HCT116 (cell line): ENCODE results near the gene DCTN2. TPM values are rescaled to one million over a fixed set of nuclear protein-coding genes. Genes with fewer than 3 reads are reported as not detected.
A peak's percentile ranks its signal among the peaks of the same experiment; 100 is the strongest.

Experiments
- ATAC-seq: fragments of 200-7000 bp; cut with Tn5 transposase; 2 replicates; pipeline ENCODE4 v1.9.1; 2020; ENCODE audit warnings: mild to moderate bottlenecking, moderate library complexity
- BruUV-seq: library from RNA; stranded (reverse); fragments of 400-500 nt; replicated peaks from 2 replicates; lab custom pipeline; 2021; lab: Mats Ljungman, UMichigan
- CTCF ChIA-PET: fragments of 300-600 bp; sonication (Branson Sonifier 250); formaldehyde crosslinking; loops from one replicate; lab custom pipeline; 2021; ENCODE audit warnings: antibody characterized with exemption; lab: Charles Lee
- POLR2A ChIA-PET: fragments of 300-600, 350-600 bp; sonication (Branson Sonifier 250); formaldehyde crosslinking; loops from one replicate; lab custom pipeline; 2021; ENCODE audit warnings: antibody characterized with exemption; lab: Charles Lee
- RAD21 ChIA-PET, 2 experiments: fragments of 300-600 bp; sonication (Branson Sonifier 250); formaldehyde crosslinking; loops; one replicate each; lab custom pipeline; 2023; ENCODE audit warnings: low total read pairs in 2 of 2; ENCODE audit not compliant: uncharacterized antibody in 2 of 2, unreplicated experiment in 2 of 2, low non-redundant PET in 1 of 2; lab: Charles Lee
- DNase-seq: peaks from one replicate; pipeline ENCODE4 v3.0.0-alpha.2; 2010; ENCODE audit warnings: low read depth, low spot score
- H2AFZ ChIP-seq: fragments of 200-600 bp; shearing (Covaris generic), sonication (generic); 2 replicates; pipeline ENCODE4 v1.6.1; 2017; ENCODE audit warnings: low read depth, mixed run types, mixed read lengths, antibody characterized with exemption, low read length; ENCODE audit not compliant: poor library complexity, severe bottlenecking
- H3K27ac ChIP-seq: 2 replicates; pipeline ENCODE4 v1.5.1; 2012; ENCODE audit warnings: low read depth, low read length
- H3K27me3 ChIP-seq: fragments of 200-600 bp; sonication (generic); 2 replicates; pipeline ENCODE4 v1.6.1; 2016; ENCODE audit warnings: mixed run types, low read length, mixed read lengths; ENCODE audit not compliant: insufficient read depth
- H3K36me3 ChIP-seq, 2 experiments: fragments of 200-500 bp in 1 of 2; fragments of 200-600 bp in 1 of 2; sonication (Bioruptor generic) in 1 of 2; sonication (generic) in 1 of 2; 2 replicates each; pipeline versions ENCODE4 v1.5.1 to v1.6.1; 2014 to 2016; ENCODE audit warnings: low read length in 2 of 2, inconsistent platforms in 1 of 2, mixed read lengths in 1 of 2, mixed run types in 1 of 2; ENCODE audit not compliant: insufficient read depth in 2 of 2, control insufficient read depth in 1 of 2
- H3K4me1 ChIP-seq, 2 experiments: fragments of 200-600 bp in 1 of 2; sonication (generic) in 1 of 2; 2 replicates each; pipeline versions ENCODE4 v1.5.1 to v1.6.1; 2012 to 2017; ENCODE audit warnings: low read length in 2 of 2, inconsistent platforms in 1 of 2, mild to moderate bottlenecking in 1 of 2, mixed read lengths in 1 of 2, mixed run types in 1 of 2, moderate library complexity in 1 of 2; ENCODE audit not compliant: insufficient read depth in 2 of 2, control insufficient read depth in 1 of 2
- H3K4me2 ChIP-seq: fragments of 200-600 bp; sonication (generic); 2 replicates; pipeline ENCODE4 v1.6.1; 2017; ENCODE audit warnings: mixed run types, low read length, mixed read lengths
- H3K4me3 ChIP-seq, 2 experiments: fragments of 200-600 bp in 1 of 2; sonication (generic) in 1 of 2; replicated peaks in 1 of 2; 2 replicates each; pipeline ENCODE4 v1.5.1; 2011 to 2016; ENCODE audit warnings: low read length in 2 of 2, control low read depth in 1 of 2, low read depth in 1 of 2, mild to moderate bottlenecking in 1 of 2, mixed read lengths in 1 of 2, mixed run types in 1 of 2
- H3K79me2 ChIP-seq: fragments of 200-600 bp; sonication (generic); 2 replicates; pipeline ENCODE4 v1.6.1; 2017; ENCODE audit warnings: mild to moderate bottlenecking, mixed run types, low read length, moderate library complexity, mixed read lengths; ENCODE audit not compliant: insufficient read depth
- H3K9ac ChIP-seq: fragments of 200-600 bp; sonication (generic); 2 replicates; pipeline ENCODE4 v1.6.1; 2016; ENCODE audit warnings: low read length, mixed read lengths
- H3K9me2 ChIP-seq: fragments of 200-600 bp; sonication (generic), shearing (Covaris generic); 2 replicates; pipeline ENCODE4 v1.6.1; 2017; ENCODE audit warnings: mixed run types, mild to moderate bottlenecking, moderate library complexity; ENCODE audit not compliant: insufficient read depth
- H3K9me3 ChIP-seq, 2 experiments: fragments of 200-500 bp in 1 of 2; fragments of 200-600 bp in 1 of 2; sonication (Bioruptor generic) in 1 of 2; sonication (generic) in 1 of 2; 2 replicates each; pipeline ENCODE4 v1.6.1; 2014 to 2017; ENCODE audit warnings: low read length in 2 of 2, mixed read lengths in 2 of 2, inconsistent platforms in 1 of 2, low read depth in 1 of 2, mild to moderate bottlenecking in 1 of 2, mixed run types in 1 of 2, moderate library complexity in 1 of 2; ENCODE audit not compliant: control insufficient read depth in 1 of 2, insufficient read depth in 1 of 2
- H4K20me1 ChIP-seq: fragments of 200-600 bp; sonication (generic), shearing (Covaris generic); 2 replicates; pipeline ENCODE4 v1.6.1; 2017; ENCODE audit warnings: mixed run types, mild to moderate bottlenecking, moderate library complexity; ENCODE audit not compliant: insufficient read depth
- CBX3 ChIP-seq: IDR thresholded peaks from 2 replicates; pipeline ENCODE4 v1.6.1; 2012; ENCODE audit warnings: low read depth
- CEBPB ChIP-seq: IDR thresholded peaks from 2 replicates; pipeline ENCODE4 v1.6.1; 2012; ENCODE audit warnings: low read depth
- ELF1 ChIP-seq: IDR thresholded peaks from 2 replicates; pipeline ENCODE4 v1.6.1; 2012; ENCODE audit warnings: low read depth, borderline replicate concordance
- FOSL1 ChIP-seq: IDR thresholded peaks from 2 replicates; pipeline ENCODE4 v1.6.1; 2012; ENCODE audit warnings: low read depth
- POLR2AphosphoS5 ChIP-seq: IDR thresholded peaks from 2 replicates; pipeline ENCODE4 v1.6.1; 2011; ENCODE audit warnings: mild to moderate bottlenecking, low read depth, low read length, moderate library complexity
- SIN3A ChIP-seq: IDR thresholded peaks from 2 replicates; pipeline ENCODE4 v1.6.1; 2012; ENCODE audit warnings: low read depth
- SP1 ChIP-seq: IDR thresholded peaks from 2 replicates; pipeline ENCODE4 v1.6.1; 2012; ENCODE audit warnings: low read depth
- intact Hi-C: fragments of 100-400 bp; cut with micrococcal nuclease; formaldehyde crosslinking; loops from 2 replicates; pipeline ENCODE4 v1.10.0; 2022
- microRNA counts: library from miRNA; unstranded; fragments of <30 nt; microRNA quantifications from one replicate; lab custom pipeline; 2015
- microRNA-seq: library from miRNA; unstranded; fragments of <30 nt; microRNA quantifications from one replicate; pipeline ENCODE4, GENCODE V29; 2016; ENCODE audit warnings: borderline number of aligned reads
- total RNA-seq: library from RNA; stranded (reverse); gene quantifications from one replicate; pipeline ENCODE4 v1.2.1, GENCODE V29; 2021; ENCODE audit not compliant: unreplicated experiment
- TF ChIP-seq, protein P1 (sequence below): IDR thresholded peaks from 2 replicates; pipeline ENCODE4 v1.6.1; 2011; ENCODE audit warnings: mild to moderate bottlenecking, low read length, moderate library complexity; ENCODE audit not compliant: insufficient replicate concordance; ENCODE audit errors: extremely low read depth
- TF ChIP-seq, protein P2 (sequence below): IDR thresholded peaks from 2 replicates; pipeline ENCODE4 v1.6.1; 2012; ENCODE audit warnings: low read depth

DCTN2 gene
- total RNA-seq, 1 experiment from 2014 or later: 95.9 TPM

DNA sequence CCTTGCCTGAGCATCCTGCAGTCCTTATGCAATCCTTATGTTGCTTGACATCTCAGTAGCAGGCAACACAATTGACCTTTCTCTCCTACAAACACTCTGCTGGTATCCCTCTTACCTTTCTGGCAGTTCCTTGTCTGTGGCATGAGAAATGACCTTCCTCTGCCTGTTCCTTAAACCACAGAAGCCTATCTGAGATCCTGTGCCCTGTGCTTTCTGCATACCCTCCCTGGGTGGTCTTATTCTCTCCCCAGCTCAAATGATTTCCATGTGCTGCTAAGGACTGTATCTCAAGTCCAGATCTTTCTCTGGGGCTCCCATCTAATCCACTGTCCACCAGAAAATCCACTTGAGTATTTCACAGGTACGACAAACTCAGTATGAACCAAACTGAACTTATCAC is 65.3 kb downstream of the DCTN2 start:
- Histone ChIP-seq H3K36me3 (no peaks in the 10 kb centered on the region), H3K79me2 (no peaks in the 10 kb centered on the region), H3K27ac (no peak overlapping the region), H4K20me1 (no peaks in the 10 kb centered on the region), H3K4me2 (no peak overlapping the region), H3K9me3 (no peaks in the 10 kb centered on the region), H3K4me1 (peaks cover 0 to 16% of the 10 kb centered on the region in 2 experiments; a peak in 2 of 4 replicates), H3K27me3 (peaks cover 11% of the 10 kb centered on the region), H3K9ac (no peak overlapping the region), H3K4me3 (no peak overlapping the region), H2AFZ (no peak overlapping the region), H3K9me2 (no peaks in the 10 kb centered on the region)
- ATAC-seq (no peak), DNase-seq (no peak)
- intact Hi-C loops: no loop called here
- ChIA-PET CTCF (no interaction called here), POLR2A (no interaction called here), RAD21 (no interaction called here)
- no TSS peak for BruUV-seq
- TF ChIP-seq SP1 (no peak), ELF1 (no peak), FOSL1 (no peak), POLR2AphosphoS5 (no peak), CBX3 (no peak), CEBPB (no peak), SIN3A (no peak)
- TF ChIP-seq, protein P1, sequence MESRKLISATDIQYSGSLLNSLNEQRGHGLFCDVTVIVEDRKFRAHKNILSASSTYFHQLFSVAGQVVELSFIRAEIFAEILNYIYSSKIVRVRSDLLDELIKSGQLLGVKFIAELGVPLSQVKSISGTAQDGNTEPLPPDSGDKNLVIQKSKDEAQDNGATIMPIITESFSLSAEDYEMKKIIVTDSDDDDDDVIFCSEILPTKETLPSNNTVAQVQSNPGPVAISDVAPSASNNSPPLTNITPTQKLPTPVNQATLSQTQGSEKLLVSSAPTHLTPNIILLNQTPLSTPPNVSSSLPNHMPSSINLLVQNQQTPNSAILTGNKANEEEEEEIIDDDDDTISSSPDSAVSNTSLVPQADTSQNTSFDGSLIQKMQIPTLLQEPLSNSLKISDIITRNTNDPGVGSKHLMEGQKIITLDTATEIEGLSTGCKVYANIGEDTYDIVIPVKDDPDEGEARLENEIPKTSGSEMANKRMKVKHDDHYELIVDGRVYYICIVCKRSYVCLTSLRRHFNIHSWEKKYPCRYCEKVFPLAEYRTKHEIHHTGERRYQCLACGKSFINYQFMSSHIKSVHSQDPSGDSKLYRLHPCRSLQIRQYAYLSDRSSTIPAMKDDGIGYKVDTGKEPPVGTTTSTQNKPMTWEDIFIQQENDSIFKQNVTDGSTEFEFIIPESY: no peak
- TF ChIP-seq, protein P2, sequence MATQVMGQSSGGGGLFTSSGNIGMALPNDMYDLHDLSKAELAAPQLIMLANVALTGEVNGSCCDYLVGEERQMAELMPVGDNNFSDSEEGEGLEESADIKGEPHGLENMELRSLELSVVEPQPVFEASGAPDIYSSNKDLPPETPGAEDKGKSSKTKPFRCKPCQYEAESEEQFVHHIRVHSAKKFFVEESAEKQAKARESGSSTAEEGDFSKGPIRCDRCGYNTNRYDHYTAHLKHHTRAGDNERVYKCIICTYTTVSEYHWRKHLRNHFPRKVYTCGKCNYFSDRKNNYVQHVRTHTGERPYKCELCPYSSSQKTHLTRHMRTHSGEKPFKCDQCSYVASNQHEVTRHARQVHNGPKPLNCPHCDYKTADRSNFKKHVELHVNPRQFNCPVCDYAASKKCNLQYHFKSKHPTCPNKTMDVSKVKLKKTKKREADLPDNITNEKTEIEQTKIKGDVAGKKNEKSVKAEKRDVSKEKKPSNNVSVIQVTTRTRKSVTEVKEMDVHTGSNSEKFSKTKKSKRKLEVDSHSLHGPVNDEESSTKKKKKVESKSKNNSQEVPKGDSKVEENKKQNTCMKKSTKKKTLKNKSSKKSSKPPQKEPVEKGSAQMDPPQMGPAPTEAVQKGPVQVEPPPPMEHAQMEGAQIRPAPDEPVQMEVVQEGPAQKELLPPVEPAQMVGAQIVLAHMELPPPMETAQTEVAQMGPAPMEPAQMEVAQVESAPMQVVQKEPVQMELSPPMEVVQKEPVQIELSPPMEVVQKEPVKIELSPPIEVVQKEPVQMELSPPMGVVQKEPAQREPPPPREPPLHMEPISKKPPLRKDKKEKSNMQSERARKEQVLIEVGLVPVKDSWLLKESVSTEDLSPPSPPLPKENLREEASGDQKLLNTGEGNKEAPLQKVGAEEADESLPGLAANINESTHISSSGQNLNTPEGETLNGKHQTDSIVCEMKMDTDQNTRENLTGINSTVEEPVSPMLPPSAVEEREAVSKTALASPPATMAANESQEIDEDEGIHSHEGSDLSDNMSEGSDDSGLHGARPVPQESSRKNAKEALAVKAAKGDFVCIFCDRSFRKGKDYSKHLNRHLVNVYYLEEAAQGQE: no peak

MicroRNAs encoded within 50 kb of the gene (microRNA counts, 767-probe panel; counts per million panel counts)
- not detected for microRNA hsa-miR-616-3p (lab: Ali Mortazavi, UCI)

Small RNA genes lying within 50 kb of the gene (microRNA-seq; reads per million reads assigned to microRNA genes)
- gene MIR616 (5.6 reads per million, percentile 13 among the genes with 10 or more reads in this experiment), gene MIR6758 (1.6 reads per million)

Other genes with a start within 250 kb of the DCTN2 start
- 45.4 TPM for gene R3HDM2, start 116.1 kb downstream of the DCTN2 start, total RNA-seq
- 0.20 TPM for gene INHBC, start 112.4 kb downstream of the DCTN2 start, total RNA-seq
- 0.89 TPM for gene INHBE, start 91.9 kb downstream of the DCTN2 start, total RNA-seq
- gene GLI1, start 87.4 kb downstream of the DCTN2 start, total RNA-seq: 6.4 TPM
- 0.84 TPM for gene ARHGAP9, start 67.3 kb downstream of the DCTN2 start, total RNA-seq
- 344 TPM for gene MARS1, start 59.1 kb downstream of the DCTN2 start, total RNA-seq
- gene DDIT3, start 26.7 kb downstream of the DCTN2 start, total RNA-seq: 84.7 TPM
- gene MBD6, start 24.4 kb downstream of the DCTN2 start, total RNA-seq: 70.1 TPM
- gene KIF5A, start 2.9 kb upstream of the DCTN2 start, total RNA-seq: 5.2 TPM
- gene PIP4K2C, start 44.0 kb upstream of the DCTN2 start, total RNA-seq: 38.4 TPM
- gene DTX3, start 57.6 kb upstream of the DCTN2 start, total RNA-seq: 0.37 TPM
- 3.6 TPM for gene ARHGEF25, start 64.2 kb upstream of the DCTN2 start, total RNA-seq
- gene B4GALNT1, start 86.0 kb upstream of the DCTN2 start, total RNA-seq: 31.3 TPM
- gene OS9, start 146.9 kb upstream of the DCTN2 start, total RNA-seq: 98.4 TPM
- 15.8 TPM for gene AGAP2, start 191.6 kb upstream of the DCTN2 start, total RNA-seq
- 14.9 TPM for gene TSPAN31, start 197.8 kb upstream of the DCTN2 start, total RNA-seq
- gene CDK4, start 205.1 kb upstream of the DCTN2 start, total RNA-seq: 206 TPM
- gene MARCHF9, start 207.9 kb upstream of the DCTN2 start, total RNA-seq: 21.8 TPM
- gene CYP27B1, start 219.9 kb upstream of the DCTN2 start, total RNA-seq: 11.6 TPM
- 56.6 TPM for gene METTL1, start 224.9 kb upstream of the DCTN2 start, total RNA-seq
- gene EEF1AKMT3, start 225.4 kb upstream of the DCTN2 start, total RNA-seq: 5.0 TPM
- 53.2 TPM for gene TSFM, start 235.6 kb upstream of the DCTN2 start, total RNA-seq